ENCODE measurements around the gene PHYHIPL.

Gene PHYHIPL

GRCh38 chr10:59155556-59155955, 20.9 kb upstream of the PHYHIPL start:
- no peak overlapping the region for H3K9ac ChIP-seq (ENCODE audit: low read length)

GRCh38 chr10:59167512-59167911, 8.9 kb upstream of the PHYHIPL start:
- no peak overlapping the region for H3K4me3 ChIP-seq (ENCODE audit: low read length)
- H3K23ac ChIP-seq (ENCODE audit: low read length): no peak overlapping the region
- H3K27ac ChIP-seq (ENCODE audit: low read depth, low read length): no peak overlapping the region
- H3K27me3 ChIP-seq (ENCODE audit: insufficient read depth, low read length, poor library complexity): no peaks in the 10 kb centered on the region
- no peak overlapping the region for H3K4me2 ChIP-seq (ENCODE audit: low read length)
- H3K4ac ChIP-seq (ENCODE audit: low read depth, low read length): no peak overlapping the region
- no peak overlapping the region for H3K9ac ChIP-seq (ENCODE audit: low read length)
- no peaks in the 10 kb centered on the region for H3K36me3 ChIP-seq (ENCODE audit: control insufficient read depth, insufficient read depth, low read length)
- no peaks in the 10 kb centered on the region for H3K79me2 ChIP-seq (ENCODE audit: control insufficient read depth, insufficient read depth, low read length)
- no peak for DNase-seq
- H4K5ac ChIP-seq (ENCODE audit: low read length): no peak overlapping the region
- H3K56ac ChIP-seq (ENCODE audit: low read length): no peak overlapping the region
- H3K4me1 ChIP-seq (ENCODE audit: control insufficient read depth, low read depth, low read length): no peaks in the 10 kb centered on the region
- no peak overlapping the region for H4K8ac ChIP-seq (ENCODE audit: low read depth, low read length)
- H2BK120ac ChIP-seq (ENCODE audit: low read depth, low read length): no peak overlapping the region
- no peak overlapping the region for H2BK15ac ChIP-seq (replicated peaks; ENCODE audit: low read depth)
- H2BK5ac ChIP-seq (ENCODE audit: low read length): no peak overlapping the region
- no peak overlapping the region for H2AK5ac ChIP-seq (ENCODE audit: low read length)
- no CpG with 5 or more reads among the region's 2 CpGs for WGBS (ENCODE audit: extremely low coverage, insufficient coverage, low lambda C conversion rate)
- no peak overlapping the region for H3K18ac ChIP-seq (ENCODE audit: low read length)
- H3K79me1 ChIP-seq (ENCODE audit: low read length): no peaks in the 10 kb centered on the region

More at GRCh38 chr10:59155556-59155955, 20.9 kb upstream of the PHYHIPL start:
- Histone ChIP-seq H3K18ac (ENCODE audit: low read length) (no peak overlapping the region), H3K4me1 (ENCODE audit: control insufficient read depth, low read depth, low read length) (no peaks in the 10 kb centered on the region), H3K27ac (ENCODE audit: low read depth, low read length) (no peak overlapping the region), H4K8ac (ENCODE audit: low read depth, low read length) (no peak overlapping the region), H3K4ac (ENCODE audit: low read depth, low read length) (no peak overlapping the region), H2BK5ac (ENCODE audit: low read length) (no peak overlapping the region), H2BK15ac (replicated peaks; ENCODE audit: low read depth) (no peak overlapping the region), H3K4me3 (ENCODE audit: low read length) (no peak overlapping the region), H3K56ac (ENCODE audit: low read length) (no peak overlapping the region), H4K5ac (ENCODE audit: low read length) (no peak overlapping the region), H3K4me2 (ENCODE audit: low read length) (no peak overlapping the region), H3K27me3 (ENCODE audit: insufficient read depth, low read length, poor library complexity) (no peaks in the 10 kb centered on the region), H3K79me2 (ENCODE audit: control insufficient read depth, insufficient read depth, low read length) (no peaks in the 10 kb centered on the region), H2BK120ac (ENCODE audit: low read depth, low read length) (no peak overlapping the region), H3K36me3 (ENCODE audit: control insufficient read depth, insufficient read depth, low read length) (no peaks in the 10 kb centered on the region), H3K79me1 (ENCODE audit: low read length) (no peaks in the 10 kb centered on the region), H3K23ac (ENCODE audit: low read length) (no peak overlapping the region), H2AK5ac (ENCODE audit: low read length) (no peak overlapping the region)
- DNase-seq: no peak
- no CpG with 5 or more reads among the region's 2 CpGs for WGBS (ENCODE audit: extremely low coverage, insufficient coverage, low lambda C conversion rate)

GRCh38 chr10:59172567-59172966, 3.9 kb upstream of the PHYHIPL start:
- Histone ChIP-seq H2BK120ac (ENCODE audit: low read depth, low read length) (no peak overlapping the region), H3K4ac (ENCODE audit: low read depth, low read length) (no peak overlapping the region), H3K4me2 (ENCODE audit: low read length) (no peak overlapping the region), H3K9ac (ENCODE audit: low read length) (no peak overlapping the region), H3K79me2 (ENCODE audit: control insufficient read depth, insufficient read depth, low read length) (no peaks in the 10 kb centered on the region), H3K79me1 (ENCODE audit: low read length) (no peaks in the 10 kb centered on the region), H3K56ac (ENCODE audit: low read length) (no peak overlapping the region), H3K4me1 (ENCODE audit: control insufficient read depth, low read depth, low read length) (no peaks in the 10 kb centered on the region), H3K23ac (ENCODE audit: low read length) (no peak overlapping the region), H2BK15ac (replicated peaks; ENCODE audit: low read depth) (no peak overlapping the region), H3K36me3 (ENCODE audit: control insufficient read depth, insufficient read depth, low read length) (no peaks in the 10 kb centered on the region), H3K18ac (ENCODE audit: low read length) (no peak overlapping the region), H3K27me3 (ENCODE audit: insufficient read depth, low read length, poor library complexity) (peaks cover 9% of the 10 kb centered on the region), H3K4me3 (ENCODE audit: low read length) (no peak overlapping the region), H2BK5ac (ENCODE audit: low read length) (no peak overlapping the region), H2AK5ac (ENCODE audit: low read length) (no peak overlapping the region), H4K8ac (ENCODE audit: low read depth, low read length) (no peak overlapping the region), H4K5ac (ENCODE audit: low read length) (no peak overlapping the region), H3K27ac (ENCODE audit: low read depth, low read length) (no peak overlapping the region)
- no CpG with 5 or more reads among the region's 5 CpGs for WGBS (ENCODE audit: extremely low coverage, insufficient coverage, low lambda C conversion rate)
- DNase-seq: no peak

- Histone ChIP-seq H4K5ac (ENCODE audit: low read length) (no peak overlapping the region), H3K9ac (ENCODE audit: low read length) (no peak overlapping the region), H3K18ac (ENCODE audit: low read length) (no peak overlapping the region), H3K4me1 (ENCODE audit: control insufficient read depth, low read depth, low read length) (no peaks in the 10 kb centered on the region), H3K27me3 (ENCODE audit: insufficient read depth, low read length, poor library complexity) (peaks cover 9% of the 10 kb centered on the region), H3K56ac (ENCODE audit: low read length) (no peak overlapping the region), H4K8ac (ENCODE audit: low read depth, low read length) (no peak overlapping the region), H3K4me2 (ENCODE audit: low read length) (no peak overlapping the region), H2BK5ac (ENCODE audit: low read length) (no peak overlapping the region), H3K36me3 (ENCODE audit: control insufficient read depth, insufficient read depth, low read length) (no peaks in the 10 kb centered on the region), H3K4ac (ENCODE audit: low read depth, low read length) (no peak overlapping the region), H2BK120ac (ENCODE audit: low read depth, low read length) (no peak overlapping the region), H3K4me3 (ENCODE audit: low read length) (no peak overlapping the region), H2BK15ac (replicated peaks; ENCODE audit: low read depth) (no peak overlapping the region), H2AK5ac (ENCODE audit: low read length) (no peak overlapping the region), H3K79me2 (ENCODE audit: control insufficient read depth, insufficient read depth, low read length) (no peaks in the 10 kb centered on the region), H3K79me1 (ENCODE audit: low read length) (no peaks in the 10 kb centered on the region), H3K27ac (ENCODE audit: low read depth, low read length) (no peak overlapping the region), H3K23ac (ENCODE audit: low read length) (no peak overlapping the region)
- DNase-seq: no peak
These were observed 3.0 kb upstream of the PHYHIPL start for GRCh38 chr10:59173414-59173813.

- peak; percentile 3 for DNase-seq
- no peak overlapping the region for H3K4me3 ChIP-seq (ENCODE audit: low read length)
- no peaks in the 10 kb centered on the region for H3K36me3 ChIP-seq (ENCODE audit: control insufficient read depth, insufficient read depth, low read length)
- no peak overlapping the region for H3K27ac ChIP-seq (ENCODE audit: low read depth, low read length)
- H3K79me2 ChIP-seq (ENCODE audit: control insufficient read depth, insufficient read depth, low read length): no peaks in the 10 kb centered on the region
- no peaks in the 10 kb centered on the region for H3K79me1 ChIP-seq (ENCODE audit: low read length)
- no peak overlapping the region for H4K5ac ChIP-seq (ENCODE audit: low read length)
- peaks cover 9% of the 10 kb centered on the region for H3K27me3 ChIP-seq (ENCODE audit: insufficient read depth, low read length, poor library complexity)
- no peak overlapping the region for H3K56ac ChIP-seq (ENCODE audit: low read length)
- no peak overlapping the region for H4K8ac ChIP-seq (ENCODE audit: low read depth, low read length)
- H2BK5ac ChIP-seq (ENCODE audit: low read length): no peak overlapping the region
- no peak overlapping the region for H3K9ac ChIP-seq (ENCODE audit: low read length)
- no peak overlapping the region for H3K18ac ChIP-seq (ENCODE audit: low read length)
- peak overlapping the region; percentile 37 for H3K4me2 ChIP-seq (ENCODE audit: low read length)
- no CpG with 5 or more reads among the region's 26 CpGs for WGBS (ENCODE audit: extremely low coverage, insufficient coverage, low lambda C conversion rate)
- H2AK5ac ChIP-seq (ENCODE audit: low read length): no peak overlapping the region
- no peak overlapping the region for H2BK15ac ChIP-seq (replicated peaks; ENCODE audit: low read depth)
- no peak overlapping the region for H3K23ac ChIP-seq (ENCODE audit: low read length)
- no peaks in the 10 kb centered on the region for H3K4me1 ChIP-seq (ENCODE audit: control insufficient read depth, low read depth, low read length)
- no peak overlapping the region for H2BK120ac ChIP-seq (ENCODE audit: low read depth, low read length)
- no peak overlapping the region for H3K4ac ChIP-seq (ENCODE audit: low read depth, low read length)
These were observed 754 bp upstream of the PHYHIPL start for GRCh38 chr10:59175538-59176240.

All from mesendoderm (in vitro differentiated cells).